ENCODE results near the gene MBD5.

Gene MBD5

DNA sequence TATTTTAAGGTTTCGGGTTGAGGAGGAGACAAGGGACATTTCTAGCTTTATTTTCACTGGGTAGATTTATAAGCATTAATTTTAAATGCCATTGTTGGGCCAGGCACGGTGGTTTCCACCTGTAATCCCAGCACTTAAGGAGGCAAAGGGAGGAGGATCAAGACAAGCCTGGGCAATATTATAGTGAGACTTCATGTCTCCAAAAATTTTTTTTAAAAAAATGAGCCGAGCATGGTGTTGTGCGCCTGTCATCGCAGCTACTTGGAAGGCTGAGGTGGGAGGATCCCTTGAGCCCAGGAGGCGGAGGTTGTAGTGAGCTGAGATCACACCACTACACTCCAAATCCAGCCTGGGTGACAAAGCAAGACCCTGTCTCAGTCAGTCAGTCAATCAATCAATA is 45.0 kb downstream of the MBD5 start:
- TF ChIP-seq, protein P1, sequence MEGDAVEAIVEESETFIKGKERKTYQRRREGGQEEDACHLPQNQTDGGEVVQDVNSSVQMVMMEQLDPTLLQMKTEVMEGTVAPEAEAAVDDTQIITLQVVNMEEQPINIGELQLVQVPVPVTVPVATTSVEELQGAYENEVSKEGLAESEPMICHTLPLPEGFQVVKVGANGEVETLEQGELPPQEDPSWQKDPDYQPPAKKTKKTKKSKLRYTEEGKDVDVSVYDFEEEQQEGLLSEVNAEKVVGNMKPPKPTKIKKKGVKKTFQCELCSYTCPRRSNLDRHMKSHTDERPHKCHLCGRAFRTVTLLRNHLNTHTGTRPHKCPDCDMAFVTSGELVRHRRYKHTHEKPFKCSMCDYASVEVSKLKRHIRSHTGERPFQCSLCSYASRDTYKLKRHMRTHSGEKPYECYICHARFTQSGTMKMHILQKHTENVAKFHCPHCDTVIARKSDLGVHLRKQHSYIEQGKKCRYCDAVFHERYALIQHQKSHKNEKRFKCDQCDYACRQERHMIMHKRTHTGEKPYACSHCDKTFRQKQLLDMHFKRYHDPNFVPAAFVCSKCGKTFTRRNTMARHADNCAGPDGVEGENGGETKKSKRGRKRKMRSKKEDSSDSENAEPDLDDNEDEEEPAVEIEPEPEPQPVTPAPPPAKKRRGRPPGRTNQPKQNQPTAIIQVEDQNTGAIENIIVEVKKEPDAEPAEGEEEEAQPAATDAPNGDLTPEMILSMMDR (IDR thresholded peaks at IDR 0.05): no peak
- TF ChIP-seq ZFX (IDR thresholded peaks at IDR 0.05; ENCODE audit: borderline replicate concordance): no peak
- no peak overlapping the region for H3K27ac ChIP-seq

GRCh38 chr2:148067801-148068200 is 46.9 kb downstream of the MBD5 start:
- H3K27ac ChIP-seq: no peak overlapping the region
- TF ChIP-seq, protein P1 (IDR thresholded peaks at IDR 0.05): no peak
- TF ChIP-seq ZFX (IDR thresholded peaks at IDR 0.05; ENCODE audit: borderline replicate concordance): no peak

DNA sequence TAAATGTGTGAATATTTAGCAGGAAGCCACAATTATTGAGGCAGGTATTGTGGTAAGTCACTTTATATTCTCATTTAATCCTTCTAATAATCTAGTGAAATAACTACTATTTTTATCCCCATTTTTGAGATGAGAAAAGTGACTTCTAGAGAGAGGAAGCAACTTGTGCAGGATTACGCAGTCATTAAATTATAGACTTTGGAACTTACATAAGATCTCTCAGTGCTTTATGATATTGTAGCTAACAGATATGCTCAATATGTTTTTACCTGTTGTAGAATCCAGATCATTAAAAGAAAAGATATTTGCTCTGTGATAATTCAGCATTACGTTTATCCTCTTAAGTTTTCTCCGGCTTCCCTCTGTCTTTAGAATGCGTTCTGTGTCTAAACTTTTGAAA is 50.5 kb downstream of the MBD5 start:
- TF ChIP-seq, protein P1 (IDR thresholded peaks at IDR 0.05): no peak
- no peak for TF ChIP-seq ZFX (IDR thresholded peaks at IDR 0.05; ENCODE audit: borderline replicate concordance)
- no peak overlapping the region for H3K27ac ChIP-seq

- TF ChIP-seq ZFX (IDR thresholded peaks at IDR 0.05; ENCODE audit: borderline replicate concordance): no peak
- TF ChIP-seq, protein P1 (IDR thresholded peaks at IDR 0.05): no peak
Measured at GRCh38 chr2:148096012-148096411, 75.1 kb downstream of the MBD5 start.

GRCh38 chr2:148102641-148103040 is 81.8 kb downstream of the MBD5 start:
- no peak for TF ChIP-seq ZFX (IDR thresholded peaks at IDR 0.05; ENCODE audit: borderline replicate concordance)
- TF ChIP-seq, protein P1 (IDR thresholded peaks at IDR 0.05): no peak
- no peak overlapping the region for H3K27ac ChIP-seq

More at GRCh38 chr2:148096012-148096411, 75.1 kb downstream of the MBD5 start:
- no peak overlapping the region for H3K27ac ChIP-seq

GRCh38 chr2:148103946-148104345 is 83.1 kb downstream of the MBD5 start:
- no peak overlapping the region for H3K27ac ChIP-seq
- TF ChIP-seq, protein P1 (IDR thresholded peaks at IDR 0.05): no peak
- no peak for TF ChIP-seq ZFX (IDR thresholded peaks at IDR 0.05; ENCODE audit: borderline replicate concordance)

- TF ChIP-seq, protein P1 (IDR thresholded peaks at IDR 0.05): no peak
- TF ChIP-seq ZFX (IDR thresholded peaks at IDR 0.05; ENCODE audit: borderline replicate concordance): no peak
- no peak overlapping the region for H3K27ac ChIP-seq
Measured at GRCh38 chr2:148106331-148106730, 85.4 kb downstream of the MBD5 start.
